OCI-LY1 (cell line): Measurements from ENCODE around the gene TJP1.

Source experiments
- H2AFZ ChIP-seq: fragments of 200-600 bp; sonication (generic), shearing (Covaris generic); 2 replicates; pipeline ENCODE4 v1.6.0; 2014; ENCODE audit warnings: antibody characterized with exemption, mild to moderate bottlenecking, low read length
- H3F3A ChIP-seq: fragments of 200-600 bp; sonication (generic), shearing (Covaris generic); 2 replicates; pipeline ENCODE4 v1.6.0; 2014; ENCODE audit warnings: mild to moderate bottlenecking, antibody characterized with exemption, low read length, moderate library complexity; ENCODE audit not compliant: insufficient read depth
- H3K27ac ChIP-seq: fragments of 200-600 bp; sonication (generic); 2 replicates; pipeline ENCODE4 v1.5.1; 2014; ENCODE audit warnings: low read length, mixed run types, mild to moderate bottlenecking, low read depth; ENCODE audit not compliant: poor library complexity, severe bottlenecking
- H3K27me3 ChIP-seq: fragments of 200-600 bp; sonication (generic); 2 replicates; pipeline ENCODE4 v1.6.0; 2014; ENCODE audit warnings: antibody characterized with exemption, mild to moderate bottlenecking, low read length, moderate library complexity; ENCODE audit not compliant: insufficient read depth
- H3K36me3 ChIP-seq: fragments of 200-600 bp; sonication (generic); 2 replicates; pipeline ENCODE4 v1.6.1; 2014; ENCODE audit warnings: mild to moderate bottlenecking, antibody characterized with exemption, low read length, moderate library complexity, mixed read lengths; ENCODE audit not compliant: insufficient read depth
- H3K4me1 ChIP-seq: fragments of 200-600 bp; sonication (generic); 2 replicates; pipeline ENCODE4 v1.5.1; 2014; ENCODE audit warnings: mild to moderate bottlenecking, low read length, moderate library complexity; ENCODE audit not compliant: insufficient read depth, severe bottlenecking
- H3K4me2 ChIP-seq: fragments of 200-600 bp; sonication (generic), shearing (Covaris generic); 2 replicates; pipeline ENCODE4 v1.6.1; 2014; ENCODE audit warnings: low read length
- H3K4me3 ChIP-seq: fragments of 200-600 bp; sonication (generic); 2 replicates; pipeline ENCODE4 v1.5.1; 2014; ENCODE audit warnings: low read length, low read depth, mild to moderate bottlenecking, mixed read lengths; ENCODE audit not compliant: poor library complexity, severe bottlenecking
- H3K79me2 ChIP-seq: fragments of 200-600 bp; shearing (Covaris generic); 2 replicates; pipeline ENCODE4 v1.6.1; 2016; ENCODE audit warnings: mixed run types, low read length, mixed read lengths; ENCODE audit not compliant: insufficient read depth
- H3K9ac ChIP-seq: fragments of 200-600 bp; sonication (generic), shearing (Covaris generic); 2 replicates; pipeline ENCODE4 v1.6.1; 2014; ENCODE audit warnings: mild to moderate bottlenecking, low read length, mixed read lengths
- H3K9me2 ChIP-seq: fragments of 200-600 bp; sonication (generic), shearing (Covaris generic); 2 replicates; pipeline ENCODE4 v1.6.1; 2014; ENCODE audit warnings: low read depth, mild to moderate bottlenecking, low read length, mixed read lengths
- H3K9me3 ChIP-seq: fragments of 200-600 bp; shearing (Covaris generic); 2 replicates; pipeline ENCODE4 v1.6.1; 2014; ENCODE audit warnings: low read length, mixed read lengths
- H4K20me1 ChIP-seq: fragments of 200-600 bp; sonication (generic), shearing (Covaris generic); 2 replicates; pipeline ENCODE4 v1.6.0; 2016; ENCODE audit warnings: mild to moderate bottlenecking, low read length; ENCODE audit not compliant: insufficient read depth
- EZH2 ChIP-seq: fragments of 200-600 bp; sonication (generic), shearing (Covaris generic); IDR thresholded peaks from 2 replicates; pipeline ENCODE4 v1.8.0; 2017; ENCODE audit warnings: borderline replicate concordance, mixed run types, mild to moderate bottlenecking, antibody characterized with exemption, low read length, moderate library complexity, mixed read lengths
- TF ChIP-seq, protein P1 (sequence below): fragments of 200-600 bp; sonication (generic), shearing (Covaris generic); IDR thresholded peaks from 2 replicates; pipeline ENCODE4 v1.5.1; 2017; ENCODE audit warnings: mild to moderate bottlenecking, antibody characterized with exemption, low read length, moderate library complexity, mixed read lengths

TJP1 gene

DNA sequence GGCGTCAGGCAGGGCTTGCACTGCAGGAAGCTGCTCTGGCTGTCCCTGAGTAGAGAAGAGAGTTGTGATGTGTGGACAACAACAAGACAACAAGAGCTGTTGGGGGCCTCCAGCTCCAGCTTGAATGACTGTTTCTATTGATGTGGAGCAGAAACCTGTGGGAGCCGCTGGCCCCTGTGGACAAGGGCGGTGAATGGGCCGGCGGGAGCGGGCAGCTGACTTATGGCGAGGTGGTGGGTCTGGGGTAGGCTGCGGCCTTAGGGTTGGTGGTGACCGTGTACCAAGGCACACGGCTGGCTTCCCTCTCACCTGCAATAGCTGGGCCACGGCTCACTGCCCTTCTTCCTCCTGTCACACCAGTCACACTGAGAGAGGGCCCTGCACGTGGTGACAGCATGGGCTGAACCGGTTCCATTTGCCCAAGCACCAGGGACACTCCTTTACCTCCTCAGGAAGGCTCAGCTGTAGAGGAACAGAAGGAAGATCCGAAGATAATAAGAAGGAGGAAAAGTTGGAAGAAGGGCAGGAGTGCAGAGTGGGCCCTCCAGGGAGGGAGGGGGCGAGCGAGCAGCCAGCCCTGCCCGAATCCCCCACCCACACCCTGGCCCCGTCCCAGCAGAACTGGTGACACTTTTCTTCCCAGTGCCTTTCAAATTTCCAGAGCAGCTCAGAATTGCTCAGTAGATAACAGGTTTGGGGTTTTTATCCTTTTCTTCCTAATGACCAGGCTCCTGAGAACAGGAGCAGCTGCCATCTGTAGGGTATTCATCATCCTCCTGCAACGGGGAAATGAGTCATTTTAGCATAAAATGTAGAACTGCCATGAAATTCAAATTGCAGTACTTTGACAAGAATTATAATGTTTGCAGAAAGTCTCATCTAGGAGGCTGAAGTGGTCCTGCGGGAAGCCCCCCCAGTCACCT lies 136.9 kb downstream of the TJP1 start:
- no peaks in the 10 kb centered on the region for H3K4me1 ChIP-seq
- H3K79me2 ChIP-seq, result no peaks in the 10 kb centered on the region
- no peak overlapping the region for H3K27ac ChIP-seq
- no peak overlapping the region for H3K4me3 ChIP-seq
- no peaks in the 10 kb centered on the region for H3K9me2 ChIP-seq
- no peaks in the 10 kb centered on the region for H4K20me1 ChIP-seq
- H3F3A ChIP-seq, result no peaks in the 10 kb centered on the region
- no peak overlapping the region for H3K9ac ChIP-seq
- TF ChIP-seq, protein P1, sequence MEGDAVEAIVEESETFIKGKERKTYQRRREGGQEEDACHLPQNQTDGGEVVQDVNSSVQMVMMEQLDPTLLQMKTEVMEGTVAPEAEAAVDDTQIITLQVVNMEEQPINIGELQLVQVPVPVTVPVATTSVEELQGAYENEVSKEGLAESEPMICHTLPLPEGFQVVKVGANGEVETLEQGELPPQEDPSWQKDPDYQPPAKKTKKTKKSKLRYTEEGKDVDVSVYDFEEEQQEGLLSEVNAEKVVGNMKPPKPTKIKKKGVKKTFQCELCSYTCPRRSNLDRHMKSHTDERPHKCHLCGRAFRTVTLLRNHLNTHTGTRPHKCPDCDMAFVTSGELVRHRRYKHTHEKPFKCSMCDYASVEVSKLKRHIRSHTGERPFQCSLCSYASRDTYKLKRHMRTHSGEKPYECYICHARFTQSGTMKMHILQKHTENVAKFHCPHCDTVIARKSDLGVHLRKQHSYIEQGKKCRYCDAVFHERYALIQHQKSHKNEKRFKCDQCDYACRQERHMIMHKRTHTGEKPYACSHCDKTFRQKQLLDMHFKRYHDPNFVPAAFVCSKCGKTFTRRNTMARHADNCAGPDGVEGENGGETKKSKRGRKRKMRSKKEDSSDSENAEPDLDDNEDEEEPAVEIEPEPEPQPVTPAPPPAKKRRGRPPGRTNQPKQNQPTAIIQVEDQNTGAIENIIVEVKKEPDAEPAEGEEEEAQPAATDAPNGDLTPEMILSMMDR, result no peak
- no peak for TF ChIP-seq EZH2
- no peak overlapping the region for H3K4me2 ChIP-seq
- no peak overlapping the region for H2AFZ ChIP-seq
- no peaks in the 10 kb centered on the region for H3K27me3 ChIP-seq
- H3K9me3 ChIP-seq, result no peaks in the 10 kb centered on the region
- no peaks in the 10 kb centered on the region for H3K36me3 ChIP-seq

DNA sequence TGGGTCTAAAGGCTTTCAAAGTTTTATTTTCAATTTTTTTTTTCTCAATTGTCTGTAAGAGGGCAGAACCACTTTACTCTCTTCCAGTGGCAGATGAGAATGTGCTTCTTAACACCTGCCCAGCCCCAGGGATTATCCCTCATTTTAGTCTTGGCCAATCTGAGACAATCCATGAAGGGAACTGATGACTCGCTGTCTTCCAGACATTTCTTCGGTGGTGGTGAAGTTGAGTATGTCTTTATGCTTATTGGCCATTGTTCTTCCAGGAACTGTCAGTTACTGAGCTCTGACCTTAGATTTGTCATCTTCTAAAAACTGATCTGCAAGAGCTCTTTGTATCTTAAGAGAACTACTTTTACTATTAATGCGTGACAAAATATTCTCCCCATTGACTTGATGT lies 139.5 kb downstream of the TJP1 start:
- no peak overlapping the region for H2AFZ ChIP-seq
- no peaks in the 10 kb centered on the region for H3K79me2 ChIP-seq
- H3K9me3 ChIP-seq, result no peaks in the 10 kb centered on the region
- no peak overlapping the region for H3K4me2 ChIP-seq
- TF ChIP-seq, protein P1, result no peak
- no peak for TF ChIP-seq EZH2
- no peaks in the 10 kb centered on the region for H3K27me3 ChIP-seq
- no peak overlapping the region for H3K4me3 ChIP-seq
- no peaks in the 10 kb centered on the region for H3K4me1 ChIP-seq
- H4K20me1 ChIP-seq, result no peaks in the 10 kb centered on the region
- no peaks in the 10 kb centered on the region for H3F3A ChIP-seq
- no peaks in the 10 kb centered on the region for H3K9me2 ChIP-seq
- no peak overlapping the region for H3K27ac ChIP-seq
- H3K36me3 ChIP-seq, result no peaks in the 10 kb centered on the region
- no peak overlapping the region for H3K9ac ChIP-seq

DNA sequence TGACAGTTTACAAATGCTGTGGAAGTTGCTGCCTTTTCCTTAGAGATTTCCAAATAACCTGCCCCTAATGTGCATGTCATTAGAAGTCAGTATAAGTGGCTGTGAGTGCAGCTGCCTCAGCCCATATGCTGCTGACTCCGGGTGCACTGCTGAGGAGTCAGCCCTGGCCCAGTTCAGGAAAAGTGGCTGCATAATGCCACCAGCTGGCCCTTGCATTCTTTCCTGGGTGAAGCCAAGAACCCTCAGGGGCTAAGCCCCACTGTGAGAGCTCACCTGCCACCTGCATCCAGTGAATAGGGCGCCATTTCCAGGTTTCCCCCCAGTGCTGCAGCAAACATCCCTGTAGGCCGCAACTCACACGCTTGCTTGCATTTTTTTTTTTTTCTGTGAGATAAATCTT lies 139.9 kb downstream of the TJP1 start:
- Histone ChIP-seq H3K4me1 (no peaks in the 10 kb centered on the region), H3K9me2 (no peaks in the 10 kb centered on the region), H3K4me3 (no peak overlapping the region), H3F3A (no peaks in the 10 kb centered on the region), H3K27ac (no peak overlapping the region), H2AFZ (no peak overlapping the region), H3K9ac (no peak overlapping the region), H4K20me1 (no peaks in the 10 kb centered on the region), H3K4me2 (no peak overlapping the region), H3K9me3 (no peaks in the 10 kb centered on the region), H3K27me3 (no peaks in the 10 kb centered on the region), H3K36me3 (no peaks in the 10 kb centered on the region), H3K79me2 (no peaks in the 10 kb centered on the region)
- TF ChIP-seq, protein P1, result no peak
- no peak for TF ChIP-seq EZH2
